Endothelial cell of umbilical vein (primary cell): ENCODE data around the gene QRFP. TPM values are rescaled to one million over a fixed set of nuclear protein-coding genes. Genes with fewer than 3 reads are reported as not detected.

Experiments used
- BruUV-seq: library from RNA; stranded (reverse); fragments of 400-500 nt; replicated peaks from 2 replicates; lab custom pipeline; 2021; lab: Mats Ljungman, UMichigan
- CTCF ChIA-PET: fragments of 300-600, 350-600 bp; sonication (Branson Sonifier 250); formaldehyde crosslinking; loops from one replicate; lab custom pipeline; 2021; ENCODE audit warnings: antibody characterized with exemption, inconsistent platforms; lab: Charles Lee
- POLR2A ChIA-PET: fragments of 300-600, 350-600 bp; sonication (Branson Sonifier 250); formaldehyde crosslinking; loops from one replicate; lab custom pipeline; 2021; ENCODE audit warnings: antibody characterized with exemption, inconsistent platforms; lab: Charles Lee
- DNase-seq: peaks from one replicate; pipeline ENCODE4 v3.0.0-alpha.2; 2011; ENCODE audit warnings: low read depth, low spot score
- FAIRE-seq: peaks from 2 replicates; lab custom pipeline; 2011; peaks lifted over from hg19 to GRCh38; lab: Jason Lieb, UNC
- H2AFZ ChIP-seq: 2 replicates; pipeline ENCODE4 v1.6.0; 2012; ENCODE audit warnings: low read depth, low read length, control low read depth, inconsistent platforms
- H3K27ac ChIP-seq: 2 replicates; pipeline ENCODE4 v1.5.1; 2011; ENCODE audit warnings: low read depth, mild to moderate bottlenecking, control low read depth, low read length, moderate library complexity; ENCODE audit not compliant: insufficient read depth
- H3K27me3 ChIP-seq, 2 experiments: 2 replicates each; pipeline versions ENCODE4 v1.6.0 to v1.6.1; 2011; ENCODE audit warnings: low read length in 2 of 2, mixed read lengths in 1 of 2; ENCODE audit not compliant: control insufficient read depth in 2 of 2, insufficient read depth in 2 of 2
- H3K36me3 ChIP-seq, 2 experiments: 2 replicates in 1 of 2; 3 replicates in 1 of 2; pipeline ENCODE4 v1.5.1; 2011; ENCODE audit warnings: low read length in 2 of 2, mild to moderate bottlenecking in 1 of 2, moderate library complexity in 1 of 2; ENCODE audit not compliant: control insufficient read depth in 2 of 2, insufficient read depth in 2 of 2; ENCODE audit errors: extremely low read depth in 1 of 2
- H3K4me1 ChIP-seq: 3 replicates; pipeline ENCODE4 v1.5.1; 2011; ENCODE audit warnings: mild to moderate bottlenecking, low read length; ENCODE audit not compliant: control insufficient read depth, insufficient read depth; ENCODE audit errors: extremely low read depth
- H3K4me2 ChIP-seq: 2 replicates; pipeline ENCODE4 v1.6.1; 2011; ENCODE audit warnings: low read length, control low read depth, mixed read lengths; ENCODE audit not compliant: insufficient read depth
- H3K4me3 ChIP-seq, 3 experiments: fragments of 200-600 bp in 1 of 3; sonication (generic), shearing (Covaris generic) in 1 of 3; replicated peaks in 1 of 3; 2 replicates each; pipeline ENCODE4 v1.5.1; 2011 to 2016; ENCODE audit warnings: control low read depth in 3 of 3, low read length in 3 of 3, mild to moderate bottlenecking in 2 of 3, inconsistent platforms in 1 of 3, low read depth in 1 of 3, moderate library complexity in 1 of 3; ENCODE audit not compliant: insufficient read depth in 1 of 3
- H3K79me2 ChIP-seq: 2 replicates; pipeline ENCODE4 v1.6.0; 2012; ENCODE audit warnings: low read length, inconsistent platforms; ENCODE audit not compliant: control insufficient read depth, insufficient read depth
- H3K9ac ChIP-seq: replicated peaks from 2 replicates; pipeline ENCODE3; 2011; ENCODE audit warnings: low read length, control low read depth; ENCODE audit not compliant: insufficient read depth; ENCODE audit errors: extremely low read depth
- H3K9me1 ChIP-seq: replicated peaks from 3 replicates; pipeline ENCODE4 v1.6.0; 2011; ENCODE audit warnings: mild to moderate bottlenecking, low read length; ENCODE audit not compliant: control insufficient read depth, insufficient read depth; ENCODE audit errors: extremely low read depth
- H3K9me3 ChIP-seq: replicated peaks from 2 replicates; pipeline ENCODE4 v1.5.1; 2012; ENCODE audit warnings: low read length, inconsistent platforms; ENCODE audit not compliant: control insufficient read depth, insufficient read depth
- H4K20me1 ChIP-seq: replicated peaks from 2 replicates; pipeline ENCODE3; 2011; ENCODE audit warnings: mild to moderate bottlenecking, low read length; ENCODE audit not compliant: control insufficient read depth, insufficient read depth; ENCODE audit errors: extremely low read depth
- CTCF ChIP-seq, 2 donors: IDR thresholded peaks; 1 replicate in 1 of 2; 2 replicates in 1 of 2; pipeline ENCODE4 v1.5.1; 2011; ENCODE audit warnings: low read length in 2 of 2, mild to moderate bottlenecking in 2 of 2, moderate library complexity in 2 of 2, control low read depth in 1 of 2, inconsistent platforms in 1 of 2, low read depth in 1 of 2; ENCODE audit not compliant: insufficient read depth in 1 of 2; ENCODE audit errors: extremely low read depth in 1 of 2
- EZH2 ChIP-seq: IDR thresholded peaks from 2 replicates; pipeline ENCODE4 v1.6.1; 2012; ENCODE audit warnings: borderline replicate concordance, low read depth, mild to moderate bottlenecking, moderate library complexity, low read length, inconsistent platforms; ENCODE audit not compliant: severe bottlenecking
- FOS ChIP-seq: IDR thresholded peaks from 2 replicates; pipeline ENCODE4 v1.6.1; 2011; ENCODE audit warnings: mild to moderate bottlenecking, low read length, moderate library complexity, borderline replicate concordance; ENCODE audit not compliant: insufficient read depth
- GATA2 ChIP-seq: IDR thresholded peaks from 2 replicates; pipeline ENCODE4 v1.7.0; 2011; ENCODE audit warnings: low read depth, mild to moderate bottlenecking, moderate library complexity, mixed read lengths, low read length; ENCODE audit not compliant: insufficient read length, insufficient read depth
- JUN ChIP-seq: IDR thresholded peaks from 2 replicates; pipeline ENCODE4 v1.6.1; 2011; ENCODE audit warnings: borderline replicate concordance, low read depth; ENCODE audit not compliant: insufficient read length, insufficient read depth
- MYC ChIP-seq: IDR thresholded peaks from one replicate; pipeline ENCODE4 v1.6.1; 2011; ENCODE audit warnings: mild to moderate bottlenecking, low read depth, low read length
- POLR2A ChIP-seq: IDR thresholded peaks from 2 replicates; pipeline ENCODE4 v1.6.1; 2012; ENCODE audit warnings: low read depth, mild to moderate bottlenecking, control low read depth, low read length
- POLR2AphosphoS5 ChIP-seq: IDR thresholded peaks from 2 replicates; pipeline ENCODE4 v1.6.1; 2012; ENCODE audit warnings: low read depth, mild to moderate bottlenecking, control low read depth, low read length, moderate library complexity; ENCODE audit not compliant: insufficient read depth
- dilution Hi-C: fragments of 300-500 bp; cut with MboI; formaldehyde crosslinking; loops from one replicate; pipeline ENCODE4 v1.15.0; 2019; ENCODE audit warnings: low sequenced_read_pairs; ENCODE audit not compliant: extremely low pct_ligation_motif_present
- intact Hi-C: fragments of 100-400 bp; cut with micrococcal nuclease; formaldehyde crosslinking; loops from one replicate; pipeline ENCODE4 v1.10.0; 2022
- polyA plus RNA-seq, 4 experiments: library from polyadenylated mRNA; depleted of rRNA in 3 of 4; stranded (reverse) in 3 of 4; unstranded in 1 of 4; fragments of >200 nt; gene quantifications; 2 replicates each; pipeline versions ENCODE4 v1.2.1 to v1.2.3, GENCODE V29; 2011 to 2012; ENCODE audit warnings: missing spikeins in 1 of 4
- total RNA-seq: library from RNA; stranded (reverse); gene quantifications from 2 replicates; pipeline ENCODE4 v1.2.3, GENCODE V29; 2021
- TF ChIP-seq, protein P1 (sequence below): IDR thresholded peaks from 2 replicates; pipeline ENCODE4 v1.6.1; 2011; ENCODE audit not compliant: insufficient read depth, insufficient read length

Gene QRFP
- total and polyA plus RNA-seq, 2 donors (not counting 3 experiments of a cell fraction or from before 2014, with no cell fraction given) = not detected

- dilution Hi-C loops = no loop called here
Measured at GRCh38 chr9:130925050-130925678, 28.6 kb upstream of the QRFP start.

More at GRCh38 chr9:130925050-130925678, 28.6 kb upstream of the QRFP start:
- BruUV-seq = no TSS peak
- no peak for FAIRE-seq
- Histone ChIP-seq H4K20me1 (no peaks in the 10 kb centered on the region), H2AFZ (no peak overlapping the region), H3K9me3 (no peaks in the 10 kb centered on the region), H3K4me1 (peaks cover 7% of the 10 kb centered on the region), H3K4me3 (no peak overlapping the region), H3K79me2 (no peaks in the 10 kb centered on the region), H3K9ac (no peak overlapping the region), H3K4me2 (no peak overlapping the region), H3K27me3 (peaks cover 0 to 3% of the 10 kb centered on the region in 2 experiments), H3K27ac (no peak overlapping the region), H3K9me1 (no peaks in the 10 kb centered on the region), H3K36me3 (no peaks in the 10 kb centered on the region)
- intact Hi-C loops = no loop called here
- CTCF ChIA-PET = interaction anchor here (1.0 kb wide), 1 partner anchor 14 kb away, joined by 3 read pairs; no protein-coding TSS in a partner anchor
- no peak for DNase-seq
- POLR2A ChIA-PET = no interaction called here
- no peak for TF ChIP-seq EZH2
- TF ChIP-seq CTCF (IDR thresholded peaks at IDR 0.05; ENCODE audit: extremely low read depth in 1 of 2, insufficient read depth in 1 of 2, low read depth in 1 of 2, low read length in 2 of 2) = no peak
- no peak for TF ChIP-seq JUN
- no peak for TF ChIP-seq GATA2
- TF ChIP-seq POLR2A = no peak
- TF ChIP-seq FOS = no peak
- TF ChIP-seq POLR2AphosphoS5 = no peak
- TF ChIP-seq, protein P1, sequence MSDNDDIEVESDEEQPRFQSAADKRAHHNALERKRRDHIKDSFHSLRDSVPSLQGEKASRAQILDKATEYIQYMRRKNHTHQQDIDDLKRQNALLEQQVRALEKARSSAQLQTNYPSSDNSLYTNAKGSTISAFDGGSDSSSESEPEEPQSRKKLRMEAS = no peak
- TF ChIP-seq MYC = no peak
